Ishikawa (cell line): ENCODE results near the gene CDH13.

Experiments used
- CEBPB ChIP-seq: IDR thresholded peaks from 2 replicates; pipeline ENCODE4 v1.6.1; 2012
- CREB1 ChIP-seq: IDR thresholded peaks from 2 replicates; pipeline ENCODE4 v1.6.1; 2012; ENCODE audit warnings: low read depth
- EGR1 ChIP-seq: IDR thresholded peaks from 2 replicates; pipeline ENCODE4 v1.6.1; 2012
- EP300 ChIP-seq: IDR thresholded peaks from 2 replicates; pipeline ENCODE4 v1.6.1; 2012; ENCODE audit warnings: borderline replicate concordance
- FOXM1 ChIP-seq: IDR thresholded peaks from 2 replicates; pipeline ENCODE4 v1.6.1; 2012; ENCODE audit warnings: low read depth, borderline replicate concordance
- NFIC ChIP-seq: IDR thresholded peaks from 2 replicates; pipeline ENCODE4 v1.6.1; 2012
- RAD21 ChIP-seq: IDR thresholded peaks from 2 replicates; pipeline ENCODE4 v1.6.1; 2012; ENCODE audit warnings: low read depth
- TAF1 ChIP-seq: IDR thresholded peaks from 2 replicates; pipeline ENCODE4 v1.6.1; 2012; ENCODE audit warnings: low read depth, mild to moderate bottlenecking
- TCF12 ChIP-seq: IDR thresholded peaks from 2 replicates; pipeline ENCODE4 v1.6.1; 2012; ENCODE audit warnings: low read depth
- TEAD4 ChIP-seq: IDR thresholded peaks from 2 replicates; pipeline ENCODE4 v1.6.1; 2012
- YY1 ChIP-seq: IDR thresholded peaks from 2 replicates; pipeline ENCODE4 v1.6.1; 2012; ENCODE audit warnings: low read depth
- ZBTB7A ChIP-seq: IDR thresholded peaks from 2 replicates; pipeline ENCODE4 v1.6.1; 2012; ENCODE audit warnings: low read depth
- TF ChIP-seq, protein P1 (sequence below): IDR thresholded peaks from 2 replicates; pipeline ENCODE4 v1.6.1; 2012
- TF ChIP-seq, protein P2 (sequence below): IDR thresholded peaks from 2 replicates; pipeline ENCODE4 v1.6.1; 2012
- TF ChIP-seq, protein P3 (sequence below): IDR thresholded peaks from 2 replicates; pipeline ENCODE4 v1.6.1; 2012; ENCODE audit warnings: low read depth, mild to moderate bottlenecking

The CDH13 gene

DNA sequence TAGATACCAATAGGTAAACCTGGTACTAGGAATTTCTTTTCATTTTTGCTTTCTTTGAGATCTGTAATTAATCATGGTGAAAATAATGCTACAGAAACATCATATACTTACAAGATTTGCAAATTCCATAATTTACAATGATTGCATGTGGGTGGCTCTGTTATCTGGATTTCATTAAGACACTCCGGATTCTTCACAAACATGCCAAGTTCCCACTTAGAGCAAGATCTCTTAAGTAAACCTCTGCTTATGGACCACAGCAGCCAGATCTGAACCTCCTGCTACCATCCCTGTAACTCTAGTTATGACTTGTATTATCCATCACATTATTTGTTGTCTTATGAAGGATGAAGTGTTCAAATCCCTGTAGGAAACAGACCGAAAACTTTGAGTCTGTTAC lies 424.7 kb downstream of the CDH13 start:
- no peak for TF ChIP-seq EGR1
- no peak for TF ChIP-seq EP300
- TF ChIP-seq CEBPB, result no peak
- TF ChIP-seq TEAD4, result no peak
- no peak for TF ChIP-seq NFIC
- TF ChIP-seq, protein P1, sequence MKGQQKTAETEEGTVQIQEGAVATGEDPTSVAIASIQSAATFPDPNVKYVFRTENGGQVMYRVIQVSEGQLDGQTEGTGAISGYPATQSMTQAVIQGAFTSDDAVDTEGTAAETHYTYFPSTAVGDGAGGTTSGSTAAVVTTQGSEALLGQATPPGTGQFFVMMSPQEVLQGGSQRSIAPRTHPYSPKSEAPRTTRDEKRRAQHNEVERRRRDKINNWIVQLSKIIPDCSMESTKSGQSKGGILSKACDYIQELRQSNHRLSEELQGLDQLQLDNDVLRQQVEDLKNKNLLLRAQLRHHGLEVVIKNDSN, result no peak
- TF ChIP-seq, protein P2, sequence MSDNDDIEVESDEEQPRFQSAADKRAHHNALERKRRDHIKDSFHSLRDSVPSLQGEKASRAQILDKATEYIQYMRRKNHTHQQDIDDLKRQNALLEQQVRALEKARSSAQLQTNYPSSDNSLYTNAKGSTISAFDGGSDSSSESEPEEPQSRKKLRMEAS, result no peak
- TF ChIP-seq, protein P3, sequence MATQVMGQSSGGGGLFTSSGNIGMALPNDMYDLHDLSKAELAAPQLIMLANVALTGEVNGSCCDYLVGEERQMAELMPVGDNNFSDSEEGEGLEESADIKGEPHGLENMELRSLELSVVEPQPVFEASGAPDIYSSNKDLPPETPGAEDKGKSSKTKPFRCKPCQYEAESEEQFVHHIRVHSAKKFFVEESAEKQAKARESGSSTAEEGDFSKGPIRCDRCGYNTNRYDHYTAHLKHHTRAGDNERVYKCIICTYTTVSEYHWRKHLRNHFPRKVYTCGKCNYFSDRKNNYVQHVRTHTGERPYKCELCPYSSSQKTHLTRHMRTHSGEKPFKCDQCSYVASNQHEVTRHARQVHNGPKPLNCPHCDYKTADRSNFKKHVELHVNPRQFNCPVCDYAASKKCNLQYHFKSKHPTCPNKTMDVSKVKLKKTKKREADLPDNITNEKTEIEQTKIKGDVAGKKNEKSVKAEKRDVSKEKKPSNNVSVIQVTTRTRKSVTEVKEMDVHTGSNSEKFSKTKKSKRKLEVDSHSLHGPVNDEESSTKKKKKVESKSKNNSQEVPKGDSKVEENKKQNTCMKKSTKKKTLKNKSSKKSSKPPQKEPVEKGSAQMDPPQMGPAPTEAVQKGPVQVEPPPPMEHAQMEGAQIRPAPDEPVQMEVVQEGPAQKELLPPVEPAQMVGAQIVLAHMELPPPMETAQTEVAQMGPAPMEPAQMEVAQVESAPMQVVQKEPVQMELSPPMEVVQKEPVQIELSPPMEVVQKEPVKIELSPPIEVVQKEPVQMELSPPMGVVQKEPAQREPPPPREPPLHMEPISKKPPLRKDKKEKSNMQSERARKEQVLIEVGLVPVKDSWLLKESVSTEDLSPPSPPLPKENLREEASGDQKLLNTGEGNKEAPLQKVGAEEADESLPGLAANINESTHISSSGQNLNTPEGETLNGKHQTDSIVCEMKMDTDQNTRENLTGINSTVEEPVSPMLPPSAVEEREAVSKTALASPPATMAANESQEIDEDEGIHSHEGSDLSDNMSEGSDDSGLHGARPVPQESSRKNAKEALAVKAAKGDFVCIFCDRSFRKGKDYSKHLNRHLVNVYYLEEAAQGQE, result no peak
- TF ChIP-seq TAF1, result no peak
- no peak for TF ChIP-seq FOXM1
- TF ChIP-seq CREB1, result no peak
- no peak for TF ChIP-seq TCF12
- TF ChIP-seq RAD21, result no peak
- TF ChIP-seq YY1, result no peak
- no peak for TF ChIP-seq ZBTB7A

DNA sequence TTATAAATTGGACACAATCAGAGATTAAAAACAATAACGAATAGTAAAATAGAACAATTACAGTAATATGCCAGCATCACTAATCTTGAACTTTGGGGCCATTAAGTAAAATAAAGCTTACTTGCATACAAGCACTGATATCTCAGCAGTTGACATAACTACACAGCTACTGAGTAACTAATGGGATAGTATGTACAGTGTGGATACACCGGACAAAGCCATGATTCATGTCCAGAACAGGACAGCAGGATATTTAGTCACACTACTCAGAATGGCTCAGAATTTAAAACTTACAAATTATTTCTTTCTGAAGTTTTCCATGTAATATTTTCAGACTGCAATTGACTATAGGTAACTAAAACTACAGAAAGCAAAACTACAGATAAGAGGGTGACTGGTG lies 427.5 kb downstream of the CDH13 start:
- TF ChIP-seq, protein P1, result no peak
- TF ChIP-seq NFIC (no peak), ZBTB7A (no peak), CREB1 (no peak), EP300 (no peak), TCF12 (no peak), YY1 (no peak), RAD21 (no peak), TAF1 (no peak), TEAD4 (no peak), CEBPB (no peak)
- TF ChIP-seq, protein P2, result no peak
- TF ChIP-seq, protein P3, result no peak

DNA sequence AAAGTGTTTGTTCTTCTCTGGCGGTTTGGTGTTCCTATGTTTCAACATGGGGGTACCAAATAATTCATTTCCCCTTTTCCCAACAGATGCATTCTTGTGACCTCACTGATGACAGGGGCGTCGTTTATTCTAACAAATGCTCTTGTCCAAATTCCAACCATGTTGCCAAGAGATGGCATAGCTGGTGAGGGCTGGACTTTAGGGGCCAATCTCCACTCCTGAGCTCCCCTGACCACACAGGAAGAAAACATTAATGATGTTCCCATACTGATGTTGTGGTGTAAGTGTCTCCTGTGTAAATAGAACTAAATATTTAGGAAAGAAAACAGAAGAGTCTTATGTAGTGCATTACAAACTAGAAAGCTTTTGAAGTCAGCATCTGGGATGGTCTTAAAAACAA lies 431.6 kb downstream of the CDH13 start:
- TF ChIP-seq, protein P2, result no peak

DNA sequence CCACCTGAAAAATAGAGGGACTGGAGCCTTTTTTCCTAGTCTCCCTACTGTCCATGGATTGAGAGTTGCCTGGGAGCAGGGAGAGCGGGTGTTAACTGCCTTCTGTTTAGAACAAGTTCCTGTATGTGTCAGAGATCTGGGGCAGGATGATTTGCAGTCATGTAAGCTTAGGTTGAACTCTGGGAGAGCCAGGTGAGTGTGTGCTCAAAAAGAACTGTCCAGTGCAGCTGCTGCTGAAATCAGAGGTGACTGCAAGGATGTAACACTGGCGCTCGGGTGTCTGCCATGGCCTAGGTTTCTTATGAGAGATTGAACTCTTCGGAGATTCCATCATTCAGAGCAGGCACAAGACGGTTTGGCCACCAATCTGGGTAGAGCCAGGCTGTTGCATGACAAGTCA lies 432.5 kb downstream of the CDH13 start:
- TF ChIP-seq, protein P2, result no peak
- no peak for TF ChIP-seq TEAD4
- TF ChIP-seq EGR1, result no peak
- no peak for TF ChIP-seq ZBTB7A
- no peak for TF ChIP-seq TCF12
- TF ChIP-seq, protein P3, result no peak
- no peak for TF ChIP-seq FOXM1
- TF ChIP-seq YY1, result no peak
- no peak for TF ChIP-seq CEBPB

DNA sequence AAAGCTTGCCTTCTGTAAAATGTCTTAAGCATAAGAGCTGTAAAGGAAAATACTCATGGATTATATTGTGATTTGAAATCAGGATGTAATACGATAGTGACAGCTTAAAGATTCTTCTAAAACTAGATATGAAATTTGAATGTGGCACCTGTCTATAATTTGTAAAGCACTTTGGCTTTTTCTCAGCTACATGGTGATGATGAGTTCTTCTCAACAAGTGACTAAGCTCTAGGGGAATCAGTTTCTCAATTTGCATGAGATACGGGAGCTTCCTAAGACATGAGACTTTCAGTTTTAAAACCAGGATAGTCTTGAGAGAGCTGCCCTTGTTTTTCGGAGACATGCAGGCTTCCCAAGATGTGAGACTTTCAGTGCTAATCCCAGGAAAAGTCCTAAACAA lies 439.2 kb downstream of the CDH13 start:
- TF ChIP-seq, protein P2, result no peak
- TF ChIP-seq EP300 (no peak), ZBTB7A (no peak), CEBPB (no peak), CREB1 (no peak), FOXM1 (no peak), NFIC (no peak), TEAD4 (no peak), TAF1 (no peak), EGR1 (no peak), RAD21 (no peak), TCF12 (no peak), YY1 (no peak)
- TF ChIP-seq, protein P3, result no peak
- TF ChIP-seq, protein P1, result no peak
